HG03025 (cell line): ENCODE measurements around the gene STRBP.

Source experiments
- ATAC-seq: cut with Tn5 transposase; IDR thresholded peaks from one replicate; pipeline ENCODE4 v1.9.1; 2021; ENCODE audit warnings: mild to moderate bottlenecking, moderate library complexity; ENCODE audit not compliant: unreplicated experiment, low FRiP score

STRBP gene

GRCh38 chr9:123150708-123151503 lies 117.5 kb downstream of the STRBP start:
- no peak for ATAC-seq

GRCh38 chr9:123149067-123149466 lies 119.3 kb downstream of the STRBP start:
- no peak for ATAC-seq

GRCh38 chr9:123138163-123138562 lies 130.2 kb downstream of the STRBP start:
- ATAC-seq = no peak

- no peak for ATAC-seq
Measured at GRCh38 chr9:123135430-123135829, 133.0 kb downstream of the STRBP start.

GRCh38 chr9:123132696-123133095 lies 135.7 kb downstream of the STRBP start:
- ATAC-seq = no peak

- no peak for ATAC-seq
Measured at GRCh38 chr9:123131993-123132392, 136.4 kb downstream of the STRBP start.

GRCh38 chr9:123131258-123131657 lies 137.1 kb downstream of the STRBP start:
- no peak for ATAC-seq

GRCh38 chr9:123129423-123129822 lies 139.0 kb downstream of the STRBP start:
- ATAC-seq = no peak

- no peak for ATAC-seq
Measured at GRCh38 chr9:123128591-123128990, 139.8 kb downstream of the STRBP start.

- no peak for ATAC-seq
Measured at GRCh38 chr9:123127512-123128075, 140.8 kb downstream of the STRBP start.

GRCh38 chr9:123121457-123121856 lies 146.9 kb downstream of the STRBP start:
- ATAC-seq = no peak

GRCh38 chr9:123120953-123121352 lies 147.4 kb downstream of the STRBP start:
- ATAC-seq = no peak

- ATAC-seq = no peak
Measured at GRCh38 chr9:123120131-123120530, 148.3 kb downstream of the STRBP start.

- no peak for ATAC-seq
Measured at GRCh38 chr9:123119566-123119965, 148.8 kb downstream of the STRBP start.

- ATAC-seq = no peak
Measured at GRCh38 chr9:123116036-123116435, 152.3 kb downstream of the STRBP start.

GRCh38 chr9:123115146-123115913 lies 153.1 kb downstream of the STRBP start:
- no peak for ATAC-seq

- ATAC-seq = no peak
Measured at GRCh38 chr9:123113185-123113584, 155.2 kb downstream of the STRBP start.

- no peak for ATAC-seq
Measured at GRCh38 chr9:123112015-123112975, 156.1 kb downstream of the STRBP start.

- ATAC-seq = no peak
Measured at GRCh38 chr9:123111427-123112014, 156.9 kb downstream of the STRBP start.
